ENCODE measurements around the gene SHISAL2A.

DNA sequence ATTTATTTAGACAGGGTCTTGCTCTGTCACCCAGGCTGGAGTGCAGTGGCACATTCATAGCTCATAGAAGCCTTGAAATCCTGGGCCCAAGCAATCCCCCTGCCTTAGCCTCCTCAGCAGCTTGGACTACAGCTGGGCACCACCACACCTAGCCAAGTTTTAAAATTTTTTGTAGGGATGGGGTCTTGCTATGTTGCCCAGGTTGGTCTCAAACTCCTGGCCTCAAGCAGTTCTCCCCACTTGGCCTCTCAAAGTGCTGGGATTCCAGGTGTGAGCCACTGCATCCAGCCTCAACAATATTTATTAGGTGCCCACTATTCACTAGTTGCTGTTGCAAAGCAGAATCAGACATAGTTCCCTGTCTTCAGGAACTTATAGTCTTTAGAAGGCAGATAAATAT is 44.9 kb upstream of the SHISAL2A start:
- TF ChIP-seq, protein P1, sequence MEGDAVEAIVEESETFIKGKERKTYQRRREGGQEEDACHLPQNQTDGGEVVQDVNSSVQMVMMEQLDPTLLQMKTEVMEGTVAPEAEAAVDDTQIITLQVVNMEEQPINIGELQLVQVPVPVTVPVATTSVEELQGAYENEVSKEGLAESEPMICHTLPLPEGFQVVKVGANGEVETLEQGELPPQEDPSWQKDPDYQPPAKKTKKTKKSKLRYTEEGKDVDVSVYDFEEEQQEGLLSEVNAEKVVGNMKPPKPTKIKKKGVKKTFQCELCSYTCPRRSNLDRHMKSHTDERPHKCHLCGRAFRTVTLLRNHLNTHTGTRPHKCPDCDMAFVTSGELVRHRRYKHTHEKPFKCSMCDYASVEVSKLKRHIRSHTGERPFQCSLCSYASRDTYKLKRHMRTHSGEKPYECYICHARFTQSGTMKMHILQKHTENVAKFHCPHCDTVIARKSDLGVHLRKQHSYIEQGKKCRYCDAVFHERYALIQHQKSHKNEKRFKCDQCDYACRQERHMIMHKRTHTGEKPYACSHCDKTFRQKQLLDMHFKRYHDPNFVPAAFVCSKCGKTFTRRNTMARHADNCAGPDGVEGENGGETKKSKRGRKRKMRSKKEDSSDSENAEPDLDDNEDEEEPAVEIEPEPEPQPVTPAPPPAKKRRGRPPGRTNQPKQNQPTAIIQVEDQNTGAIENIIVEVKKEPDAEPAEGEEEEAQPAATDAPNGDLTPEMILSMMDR (IDR thresholded peaks at IDR 0.05; ENCODE audit: extremely low read depth in 1 of 2, insufficient read depth in 1 of 2, low read depth in 1 of 2, low read length in 2 of 2): no peak
- TF ChIP-seq FOS (IDR thresholded peaks at IDR 0.05; ENCODE audit: borderline replicate concordance, insufficient read depth, low read length): no peak
- TF ChIP-seq JUN (IDR thresholded peaks at IDR 0.05; ENCODE audit: borderline replicate concordance, insufficient read depth, insufficient read length, low read depth): no peak
- no peak for TF ChIP-seq POLR2AphosphoS5 (IDR thresholded peaks at IDR 0.05; ENCODE audit: insufficient read depth, low read depth, low read length)
- TF ChIP-seq EZH2 (IDR thresholded peaks at IDR 0.05; ENCODE audit: borderline replicate concordance, low read depth, low read length, severe bottlenecking): no peak
- no peak for TF ChIP-seq MAX (IDR thresholded peaks at IDR 0.05; ENCODE audit: insufficient read depth, insufficient read length)
- TF ChIP-seq POLR2A (IDR thresholded peaks at IDR 0.05; ENCODE audit: low read depth, low read length): no peak
- no peak for TF ChIP-seq GATA2 (IDR thresholded peaks at IDR 0.05; ENCODE audit: insufficient read depth, insufficient read length, low read depth, low read length)

Measured in endothelial cell of umbilical vein (primary cell).